ENCODE data around the gene TSEN34.
A peak's percentile ranks its signal among the peaks of the same experiment; 100 is the strongest.
"Not testable (repeated sequence)": the region's sequence is repeated elsewhere in the genome, so short reads cannot be mapped to it uniquely, and the experiment has no call there.

Gene TSEN34

GRCh38 chr19:54188215-54188871 is 2.8 kb upstream of the TSEN34 start:
- no peak for DNase-seq (ENCODE audit: low read depth in 2 of 2)

GRCh38 chr19:54189145-54189734 is 1.9 kb upstream of the TSEN34 start, which contains the start of gene MBOAT7:
TSS of gene MBOAT7 (minus strand) at chr19:54189580. CDS start at chr19:54188508, 1,072 bp downstream.
- DNase-seq (ENCODE audit: low read depth in 2 of 2), result no peak

GRCh38 chr19:54189735-54190502 is 1.2 kb upstream of the TSEN34 start:
- peak; percentile 100 for DNase-seq (ENCODE audit: low read depth in 2 of 2)

GRCh38 chr19:54190503-54191010 is 551 bp upstream of the TSEN34 start:
- DNase-seq (ENCODE audit: low read depth in 2 of 2), result peak; percentile 99 to 100

GRCh38 chr19:54191811-54192453 is 824 bp downstream of the TSEN34 start:
- no peak for DNase-seq (ENCODE audit: low read depth in 2 of 2)

- DNase-seq (ENCODE audit: low read depth in 2 of 2), result no peak
These were observed 1.9 kb downstream of the TSEN34 start for GRCh38 chr19:54193011-54193410.

- DNase-seq (ENCODE audit: low read depth in 2 of 2), result not testable (repeated sequence)
These were observed 3.4 kb downstream of the TSEN34 start for GRCh38 chr19:54194463-54194862.

- no peak for DNase-seq (ENCODE audit: low read depth in 2 of 2)
These were observed 5.4 kb downstream of the TSEN34 start for GRCh38 chr19:54196536-54196935.

GRCh38 chr19:54197121-54197520 is 6.0 kb downstream of the TSEN34 start:
- DNase-seq (ENCODE audit: low read depth in 2 of 2), result no peak

GRCh38 chr19:54199401-54199800 is 8.3 kb downstream of the TSEN34 start:
- no peak for DNase-seq (ENCODE audit: low read depth in 2 of 2)

GRCh38 chr19:54201172-54201701 is 10.1 kb downstream of the TSEN34 start:
- DNase-seq (ENCODE audit: low read depth in 2 of 2), result no peak

GRCh38 chr19:54201980-54202379 is 10.9 kb downstream of the TSEN34 start:
- DNase-seq (ENCODE audit: low read depth in 2 of 2), result no peak

GRCh38 chr19:54203151-54203611 is 12.1 kb downstream of the TSEN34 start:
- no peak for DNase-seq (ENCODE audit: low read depth in 2 of 2)

GRCh38 chr19:54204767-54205468 is 13.8 kb downstream of the TSEN34 start:
- no peak for DNase-seq (ENCODE audit: low read depth in 2 of 2)

- no peak for DNase-seq (ENCODE audit: low read depth in 2 of 2)
These were observed 15.1 kb downstream of the TSEN34 start for GRCh38 chr19:54206030-54206830.

GRCh38 chr19:54206831-54207177 is 15.7 kb downstream of the TSEN34 start:
- DNase-seq (ENCODE audit: low read depth in 2 of 2), result no peak

- DNase-seq (ENCODE audit: low read depth in 2 of 2), result not testable (repeated sequence)
These were observed 16.1 kb downstream of the TSEN34 start for GRCh38 chr19:54207193-54207592.

- no peak for DNase-seq (ENCODE audit: low read depth in 2 of 2)
These were observed 16.5 kb downstream of the TSEN34 start for GRCh38 chr19:54207676-54207982.

- DNase-seq (ENCODE audit: low read depth in 2 of 2), result no peak
These were observed 17.1 kb downstream of the TSEN34 start for GRCh38 chr19:54207983-54208783.

GRCh38 chr19:54208784-54209057 is 17.6 kb downstream of the TSEN34 start:
- DNase-seq (ENCODE audit: low read depth in 2 of 2), result no peak

Measured in stimulated activated CD8-positive, alpha-beta memory T cell treated with anti-CD3 and anti-CD28 coated beads, Interleukin-2, amount 100 ng/mL, for 1 hour (primary cell).